ENCODE results near the gene FOXP1.

The FOXP1 gene

DNA sequence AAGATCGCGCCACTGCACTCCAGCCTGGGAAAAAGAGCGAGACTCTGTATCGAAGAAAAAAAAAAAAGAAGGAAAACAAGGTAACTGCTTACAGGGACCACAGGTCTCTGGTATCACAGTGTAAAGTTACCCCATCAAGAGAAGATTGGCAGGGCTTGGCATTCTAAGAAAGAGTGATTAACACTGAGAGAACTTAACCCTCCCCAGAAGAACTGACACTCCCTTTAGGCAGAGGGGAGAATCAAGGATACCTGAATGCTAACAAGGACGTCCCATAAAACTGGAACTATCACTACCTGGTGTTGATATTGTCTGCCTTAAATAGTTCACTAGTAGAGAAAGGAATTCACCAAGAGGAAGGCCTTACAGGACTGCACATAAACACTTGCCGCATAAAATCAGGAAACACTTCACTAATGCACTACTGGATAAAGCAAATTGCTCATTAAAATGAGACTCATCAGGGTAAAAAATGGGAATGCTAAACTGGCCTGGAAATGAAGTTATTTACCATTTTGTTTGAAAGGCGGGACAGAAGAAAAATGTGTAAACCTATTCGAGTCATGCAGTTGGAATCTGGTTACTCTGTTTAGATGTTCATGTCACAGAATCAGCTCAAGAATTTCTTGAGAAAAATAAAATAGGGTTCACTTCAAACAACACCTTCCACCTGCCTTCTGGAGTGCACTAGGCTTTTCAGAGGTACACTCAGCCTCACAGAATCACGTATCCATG lies 121.6 kb downstream of the FOXP1 start:
- H3K4me1 Mint-ChIP-seq (ENCODE audit: low read depth in 2 of 2), result peaks cover 18 to 53% of the 10 kb centered on the region in 2 donors
- no peaks in the 10 kb centered on the region for H3K9me3 Mint-ChIP-seq
- DNase-seq, result no peak
- ATAC-seq (replicated peaks), result no peak
- peaks cover 10% of the 10 kb centered on the region for H3K36me3 Mint-ChIP-seq (ENCODE audit: insufficient read depth)
- no peaks in the 10 kb centered on the region for H3K27me3 Mint-ChIP-seq
- H3K4me3 Mint-ChIP-seq, result no peak overlapping the region
- H3K27ac Mint-ChIP-seq, result peak overlapping the region in 1 of 2 donors; percentile 50

DNA sequence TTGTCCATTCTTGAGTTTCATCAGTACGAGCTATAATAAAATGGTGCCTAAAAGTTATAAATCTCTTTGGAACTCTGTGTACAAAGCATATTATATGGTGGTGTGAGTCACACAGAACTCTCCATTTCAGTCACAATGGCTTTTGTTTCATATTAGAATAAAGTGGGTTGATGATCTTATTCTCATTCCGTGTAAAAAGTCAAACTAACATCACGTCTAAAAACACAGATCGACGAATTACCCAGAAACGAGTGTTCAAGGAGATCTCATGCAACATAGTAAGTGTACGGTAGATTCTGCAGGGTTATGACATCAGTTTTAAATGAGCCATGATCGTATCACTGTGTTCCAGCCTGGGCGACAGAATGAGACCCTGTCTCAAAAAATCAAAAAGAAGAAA lies 122.4 kb downstream of the FOXP1 start:
- no peak for DNase-seq
- peak overlapping the region in 1 of 2 donors; percentile 23 for H3K27ac Mint-ChIP-seq
- H3K36me3 Mint-ChIP-seq (ENCODE audit: insufficient read depth), result peaks cover 10% of the 10 kb centered on the region
- H3K4me1 Mint-ChIP-seq (ENCODE audit: low read depth in 2 of 2), result peaks cover 21 to 60% of the 10 kb centered on the region in 2 donors
- H3K4me3 Mint-ChIP-seq, result no peak overlapping the region
- H3K27me3 Mint-ChIP-seq, result no peaks in the 10 kb centered on the region
- ATAC-seq (replicated peaks), result no peak
- H3K9me3 Mint-ChIP-seq, result no peaks in the 10 kb centered on the region

DNA sequence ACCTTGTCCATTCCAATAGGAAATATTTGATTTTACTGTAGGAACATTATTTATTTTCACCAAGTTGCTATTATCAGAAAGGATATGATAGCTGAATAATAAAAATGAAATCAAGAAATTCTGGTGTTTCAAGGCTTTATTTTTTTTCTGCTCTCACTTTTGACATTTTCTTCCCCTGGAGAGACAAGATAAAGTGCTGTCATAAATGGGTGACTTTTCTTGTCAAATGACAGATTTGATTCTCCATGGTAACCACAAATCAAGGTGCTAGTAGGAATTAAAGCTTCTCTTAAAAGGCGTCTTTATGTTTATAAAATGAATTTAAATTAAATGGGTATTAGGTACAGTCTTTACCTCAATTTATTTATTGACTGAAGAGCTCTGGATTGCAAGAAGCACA lies 124.6 kb downstream of the FOXP1 start:
- Mint-ChIP-seq H3K36me3 (ENCODE audit: insufficient read depth) (peaks cover 10% of the 10 kb centered on the region), H3K27ac (peak overlapping the region in 1 of 2 donors; percentile 97), H3K4me1 (ENCODE audit: low read depth in 2 of 2) (peaks cover 34 to 69% of the 10 kb centered on the region in 2 donors), H3K4me3 (no peak overlapping the region), H3K9me3 (no peaks in the 10 kb centered on the region), H3K27me3 (no peaks in the 10 kb centered on the region)
- no peak for ATAC-seq (replicated peaks)
- no peak for DNase-seq

DNA sequence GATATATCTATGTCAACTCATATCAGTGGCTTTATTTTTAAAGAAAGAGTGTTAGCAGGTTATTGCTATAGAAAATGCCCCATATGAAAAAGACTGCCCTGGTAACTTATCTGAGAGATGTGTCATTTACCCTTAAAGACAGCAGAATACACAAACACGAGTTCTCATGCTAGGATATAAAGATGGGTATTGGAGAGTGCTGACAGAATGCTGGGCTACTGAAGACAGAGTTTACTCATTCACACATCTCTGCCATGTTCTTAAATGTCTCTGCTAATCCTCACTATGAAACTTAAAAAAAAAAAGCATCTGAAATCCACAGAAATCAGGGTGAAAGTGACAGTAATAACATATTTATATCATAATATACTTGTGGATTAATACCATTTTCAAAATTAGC lies 126.7 kb downstream of the FOXP1 start:
- no peaks in the 10 kb centered on the region for H3K27me3 Mint-ChIP-seq
- H3K36me3 Mint-ChIP-seq (ENCODE audit: insufficient read depth), result peaks cover 7% of the 10 kb centered on the region
- peak overlapping the region; percentile 76 to 97 for H3K27ac Mint-ChIP-seq
- peaks cover 42 to 79% of the 10 kb centered on the region in 2 donors for H3K4me1 Mint-ChIP-seq (ENCODE audit: low read depth in 2 of 2)
- H3K4me3 Mint-ChIP-seq, result peak overlapping the region; percentile 32 to 65
- H3K9me3 Mint-ChIP-seq, result no peaks in the 10 kb centered on the region
- ATAC-seq (replicated peaks) (no peak), DNase-seq (no peak)

DNA sequence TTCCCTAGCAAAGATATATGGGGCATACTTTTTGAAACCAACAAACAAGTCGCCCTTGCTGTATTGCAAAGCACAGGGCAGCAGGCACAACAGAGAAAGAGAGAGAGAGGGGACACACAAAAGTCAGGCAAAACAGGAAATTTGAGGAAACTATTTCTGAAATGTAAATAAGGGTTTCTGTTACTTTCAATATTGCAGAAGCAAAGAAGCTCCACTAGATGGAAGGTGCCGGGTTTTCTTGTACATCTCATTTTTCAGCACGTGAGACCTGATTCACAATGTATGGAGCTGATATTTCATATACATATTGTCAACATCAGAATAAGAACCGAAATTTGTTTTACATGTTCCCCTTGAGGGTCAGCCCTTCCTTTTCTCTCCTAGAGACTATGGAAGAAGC lies 127.4 kb downstream of the FOXP1 start:
- Mint-ChIP-seq H3K27ac (peak overlapping the region; percentile 76 to 97), H3K4me3 (peak overlapping the region; percentile 32 to 65), H3K4me1 (ENCODE audit: low read depth in 2 of 2) (peaks cover 46 to 78% of the 10 kb centered on the region in 2 donors), H3K9me3 (no peaks in the 10 kb centered on the region), H3K36me3 (ENCODE audit: insufficient read depth) (peaks cover 4% of the 10 kb centered on the region), H3K27me3 (no peaks in the 10 kb centered on the region)
- peak; percentile 60 for ATAC-seq (replicated peaks)
- DNase-seq, result no peak

DNA sequence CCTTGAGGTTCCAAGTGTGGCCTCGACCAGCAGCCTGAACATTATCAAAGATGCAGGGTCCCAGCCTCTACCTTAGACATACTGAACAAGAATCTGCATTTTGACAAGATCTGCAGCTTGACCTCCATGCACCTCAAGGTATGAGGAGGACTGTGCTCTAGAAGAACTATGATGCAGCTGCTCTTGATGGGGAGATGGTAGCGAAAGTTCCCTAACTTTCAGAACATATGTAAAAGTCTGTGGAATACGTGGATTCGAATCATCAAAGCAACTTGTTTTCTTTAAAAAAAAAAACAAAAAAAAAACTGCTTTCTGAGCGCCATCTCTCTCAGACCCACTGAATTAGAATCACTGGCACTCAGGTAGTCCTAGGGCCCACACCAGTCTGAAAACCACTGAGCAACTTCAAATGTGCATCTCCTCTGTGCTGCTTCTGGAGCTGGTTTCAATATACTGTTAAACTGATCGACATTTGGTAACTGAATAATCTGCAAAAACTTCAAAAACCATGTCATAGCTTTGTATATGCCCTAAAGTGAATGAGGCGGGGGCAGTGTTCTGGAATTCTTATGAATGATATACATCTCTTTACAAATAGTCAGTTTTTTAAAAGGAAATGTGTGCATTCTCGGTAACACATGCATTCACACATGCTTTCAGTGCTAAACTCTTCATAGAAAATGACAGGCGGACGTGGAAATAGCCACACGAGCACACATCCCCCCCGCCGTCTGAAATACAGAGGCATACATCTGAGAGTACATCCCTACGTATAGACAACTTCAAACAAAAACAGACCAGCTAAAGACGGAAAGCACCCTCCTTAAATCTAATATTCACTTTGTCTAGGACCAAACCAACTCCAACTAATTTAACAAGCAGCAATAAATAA lies 128.8 kb downstream of the FOXP1 start:
- ATAC-seq (replicated peaks) (peak; percentile 62), DNase-seq (peak in 1 of 3 experiments; percentile 38)
- peak overlapping the region; percentile 91 to 97 for H3K27ac Mint-ChIP-seq
- H3K4me1 Mint-ChIP-seq (ENCODE audit: low read depth in 2 of 2), result peaks cover 50 to 85% of the 10 kb centered on the region in 2 donors
- no peaks in the 10 kb centered on the region for H3K27me3 Mint-ChIP-seq
- H3K4me3 Mint-ChIP-seq, result peak overlapping the region; percentile 32 to 65
- no peaks in the 10 kb centered on the region for H3K36me3 Mint-ChIP-seq (ENCODE audit: insufficient read depth)
- no peaks in the 10 kb centered on the region for H3K9me3 Mint-ChIP-seq

DNA sequence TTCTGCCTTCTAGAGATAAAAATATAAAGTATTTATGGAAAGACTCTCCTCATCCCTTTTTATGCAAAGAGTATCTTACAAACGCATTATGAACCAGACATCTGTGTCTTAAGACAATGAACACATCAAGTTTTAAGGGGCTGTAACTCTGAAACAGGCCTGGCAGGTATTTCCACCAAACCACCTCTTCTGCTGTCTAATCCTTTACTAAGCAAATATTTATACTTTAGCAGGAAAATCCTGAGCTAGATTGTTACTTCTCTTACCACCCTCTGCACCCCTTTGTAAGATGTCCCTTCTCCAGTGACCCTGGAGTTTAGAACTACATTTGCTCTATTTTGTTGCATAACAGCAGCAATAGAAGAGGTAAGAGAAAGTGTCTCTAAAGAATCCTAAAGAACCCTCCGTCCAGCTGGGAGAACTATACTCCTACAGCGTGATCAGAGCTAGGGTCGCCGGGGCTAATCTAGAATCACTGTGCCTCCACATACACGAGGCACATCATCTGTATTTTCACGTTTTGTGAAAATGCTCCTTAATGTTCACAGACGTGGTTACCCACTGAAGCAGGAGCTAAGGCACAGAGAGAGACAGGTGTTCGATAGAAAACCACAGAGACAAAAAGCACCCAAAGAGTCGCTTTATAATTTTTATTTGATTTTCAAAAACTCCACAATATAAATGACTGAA lies 129.6 kb downstream of the FOXP1 start:
- Mint-ChIP-seq H3K4me1 (ENCODE audit: low read depth in 2 of 2) (peaks cover 50 to 82% of the 10 kb centered on the region in 2 donors), H3K27ac (peak overlapping the region; percentile 91 to 97), H3K4me3 (peak overlapping the region; percentile 34 to 65), H3K9me3 (no peaks in the 10 kb centered on the region), H3K27me3 (no peaks in the 10 kb centered on the region), H3K36me3 (ENCODE audit: insufficient read depth) (no peaks in the 10 kb centered on the region)
- ATAC-seq (replicated peaks), result peak; percentile 51
- DNase-seq, result no peak

DNA sequence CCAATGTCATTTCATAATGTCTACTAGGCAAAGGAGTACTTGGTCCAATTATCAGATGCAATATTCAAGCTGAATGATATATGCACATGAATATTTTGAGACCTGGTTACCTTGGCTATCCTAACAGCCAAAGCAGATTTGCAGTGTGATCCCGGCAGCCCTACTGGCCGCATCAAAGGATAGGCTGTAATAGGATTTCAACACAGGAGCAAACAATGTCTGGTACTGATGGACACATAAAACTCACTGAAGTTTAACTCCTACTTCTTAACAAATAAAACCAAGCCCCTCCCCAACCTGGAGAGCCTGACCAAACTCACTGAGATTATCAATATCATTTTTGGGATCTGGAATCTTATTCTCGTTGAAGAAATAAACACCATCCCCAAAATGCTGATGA lies 130.2 kb downstream of the FOXP1 start:
- Mint-ChIP-seq H3K27me3 (no peaks in the 10 kb centered on the region), H3K36me3 (ENCODE audit: insufficient read depth) (no peaks in the 10 kb centered on the region), H3K4me3 (peak overlapping the region in 1 of 2 donors; percentile 16), H3K27ac (peak overlapping the region; percentile 91 to 97), H3K4me1 (ENCODE audit: low read depth in 2 of 2) (peaks cover 50 to 88% of the 10 kb centered on the region in 2 donors), H3K9me3 (no peaks in the 10 kb centered on the region)
- no peak for ATAC-seq (replicated peaks)
- DNase-seq, result no peak

DNA sequence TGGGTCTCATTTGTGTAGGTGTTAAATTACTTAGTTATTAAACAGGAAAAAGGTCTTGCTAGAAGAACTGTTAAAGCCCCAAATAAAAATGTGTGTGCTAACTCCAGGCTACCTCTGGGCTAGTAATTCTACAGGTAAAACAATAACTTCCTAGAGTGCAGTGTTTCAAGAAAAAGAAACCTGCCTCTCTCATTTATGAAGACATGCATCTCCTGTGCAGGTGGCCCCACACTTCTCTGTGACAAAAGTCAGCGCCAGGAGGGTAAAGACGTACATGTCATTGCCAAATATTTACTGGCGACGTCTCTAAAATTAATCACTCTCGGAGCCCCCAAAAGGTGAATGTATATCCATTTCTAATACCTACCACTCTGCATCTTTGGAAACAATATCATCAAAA lies 131.7 kb downstream of the FOXP1 start:
- H3K36me3 Mint-ChIP-seq (ENCODE audit: insufficient read depth), result no peaks in the 10 kb centered on the region
- H3K9me3 Mint-ChIP-seq, result no peaks in the 10 kb centered on the region
- H3K27me3 Mint-ChIP-seq, result no peaks in the 10 kb centered on the region
- H3K27ac Mint-ChIP-seq, result peak overlapping the region in 1 of 2 donors; percentile 97
- peak overlapping the region in 1 of 2 donors; percentile 22 for H3K4me3 Mint-ChIP-seq
- ATAC-seq (replicated peaks), result no peak
- H3K4me1 Mint-ChIP-seq (ENCODE audit: low read depth in 2 of 2), result peaks cover 47 to 85% of the 10 kb centered on the region in 2 donors
- DNase-seq, result no peak

DNA sequence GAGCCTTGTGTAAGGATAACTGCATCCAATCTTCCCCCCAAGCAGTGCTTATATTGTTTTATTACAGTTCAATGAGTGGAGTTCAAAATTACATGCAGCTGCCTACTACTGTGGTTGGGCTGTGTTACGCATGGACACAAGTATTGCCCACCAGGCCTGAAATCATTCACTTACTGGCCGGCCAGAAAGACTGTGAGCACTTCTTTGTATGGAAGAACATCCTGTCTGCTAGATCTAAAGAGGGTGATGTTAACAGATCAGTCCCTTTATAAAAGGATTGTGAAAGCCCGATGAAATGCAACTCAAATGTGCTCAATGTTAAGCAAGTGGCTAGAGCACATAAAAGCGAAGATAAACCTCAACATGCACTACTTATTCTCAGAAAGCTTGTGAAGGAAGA lies 132.5 kb downstream of the FOXP1 start:
- ATAC-seq (replicated peaks), result no peak

DNA sequence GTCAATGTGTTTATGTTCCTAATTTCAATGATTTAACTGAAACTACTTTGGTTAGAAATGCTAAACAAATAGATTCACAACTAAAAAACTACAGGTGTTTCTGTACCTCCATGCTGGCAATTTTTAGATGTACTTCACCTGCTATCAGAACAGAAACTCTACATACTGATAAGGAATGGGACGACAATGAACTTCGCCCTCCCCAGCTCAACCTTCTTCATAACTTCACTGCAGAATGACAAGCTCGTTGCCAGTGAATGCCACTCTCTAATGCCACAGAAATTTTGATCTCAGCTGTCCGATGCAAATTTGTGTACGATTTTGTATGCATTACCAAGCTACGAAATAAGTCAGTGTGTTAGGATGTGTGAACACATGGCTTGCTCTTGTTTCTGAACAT lies 133.4 kb downstream of the FOXP1 start:
- no peak for ATAC-seq (replicated peaks)
- H3K36me3 Mint-ChIP-seq (ENCODE audit: insufficient read depth), result no peaks in the 10 kb centered on the region
- H3K9me3 Mint-ChIP-seq, result no peaks in the 10 kb centered on the region
- H3K4me1 Mint-ChIP-seq (ENCODE audit: low read depth in 2 of 2), result peaks cover 49 to 82% of the 10 kb centered on the region in 2 donors
- H3K27ac Mint-ChIP-seq, result no peak overlapping the region
- no peak overlapping the region for H3K4me3 Mint-ChIP-seq
- no peaks in the 10 kb centered on the region for H3K27me3 Mint-ChIP-seq
- no peak for DNase-seq

More for the DNA sequence above, 132.5 kb downstream of the FOXP1 start:
- Mint-ChIP-seq H3K27me3 (no peaks in the 10 kb centered on the region), H3K4me1 (ENCODE audit: low read depth in 2 of 2) (peaks cover 47 to 84% of the 10 kb centered on the region in 2 donors), H3K27ac (peak overlapping the region in 1 of 2 donors; percentile 8), H3K4me3 (peak overlapping the region in 1 of 2 donors; percentile 20), H3K9me3 (no peaks in the 10 kb centered on the region), H3K36me3 (ENCODE audit: insufficient read depth) (no peaks in the 10 kb centered on the region)
- no peak for DNase-seq

DNA sequence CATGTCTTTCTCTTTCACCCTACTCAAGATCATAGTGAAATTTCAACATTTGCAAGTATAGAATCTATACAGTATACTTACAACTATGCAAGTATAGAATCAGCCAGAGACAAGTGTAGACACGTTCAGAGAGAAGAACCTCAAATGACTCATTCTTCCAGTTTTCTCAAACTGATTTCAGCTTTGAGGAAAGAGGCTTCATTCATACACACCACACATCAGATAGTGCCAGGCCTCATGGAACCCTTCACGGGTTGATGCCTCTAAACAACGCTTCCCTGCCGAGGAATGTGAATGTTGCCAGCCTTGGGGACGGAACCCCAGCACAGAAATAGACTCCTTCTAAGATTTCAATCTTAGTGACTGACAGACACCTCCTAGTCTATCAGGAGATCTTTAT lies 135.7 kb downstream of the FOXP1 start:
- Mint-ChIP-seq H3K27me3 (no peaks in the 10 kb centered on the region), H3K4me1 (ENCODE audit: low read depth in 2 of 2) (peaks cover 58 to 84% of the 10 kb centered on the region in 2 donors), H3K9me3 (no peaks in the 10 kb centered on the region), H3K27ac (peak overlapping the region; percentile 52 to 68), H3K4me3 (peak overlapping the region in 1 of 2 donors; percentile 29), H3K36me3 (ENCODE audit: insufficient read depth) (peaks cover 11% of the 10 kb centered on the region)
- DNase-seq (no peak), ATAC-seq (replicated peaks) (no peak)

DNA sequence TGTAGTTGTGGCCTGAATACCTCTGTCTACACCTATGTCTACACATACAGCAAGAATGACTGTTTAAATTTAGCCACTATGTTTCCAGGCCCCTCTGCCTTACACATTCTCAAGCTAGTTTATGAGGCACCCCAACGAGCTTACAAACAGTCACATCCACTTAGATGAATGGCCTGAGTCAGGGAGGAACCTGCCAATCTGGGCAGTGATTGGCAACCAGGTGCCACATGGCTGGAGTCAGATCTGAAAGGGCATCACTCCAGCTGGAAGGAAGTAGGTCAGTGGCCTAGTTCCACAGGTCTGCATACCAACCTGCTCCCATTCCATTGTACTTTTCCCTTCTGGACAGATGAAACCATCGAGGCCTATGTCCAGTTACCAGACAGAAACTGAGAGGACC lies 136.3 kb downstream of the FOXP1 start:
- H3K27ac Mint-ChIP-seq, result peak overlapping the region; percentile 94 to 96
- ATAC-seq (replicated peaks) (no peak), DNase-seq (no peak)
- H3K9me3 Mint-ChIP-seq, result no peaks in the 10 kb centered on the region
- H3K4me3 Mint-ChIP-seq, result peak overlapping the region; percentile 14 to 29
- no peaks in the 10 kb centered on the region for H3K27me3 Mint-ChIP-seq
- H3K4me1 Mint-ChIP-seq (ENCODE audit: low read depth in 2 of 2), result peaks cover 59 to 84% of the 10 kb centered on the region in 2 donors
- H3K36me3 Mint-ChIP-seq (ENCODE audit: insufficient read depth), result peaks cover 14% of the 10 kb centered on the region
